Measurements from ENCODE around the gene RNF130.

DNA sequence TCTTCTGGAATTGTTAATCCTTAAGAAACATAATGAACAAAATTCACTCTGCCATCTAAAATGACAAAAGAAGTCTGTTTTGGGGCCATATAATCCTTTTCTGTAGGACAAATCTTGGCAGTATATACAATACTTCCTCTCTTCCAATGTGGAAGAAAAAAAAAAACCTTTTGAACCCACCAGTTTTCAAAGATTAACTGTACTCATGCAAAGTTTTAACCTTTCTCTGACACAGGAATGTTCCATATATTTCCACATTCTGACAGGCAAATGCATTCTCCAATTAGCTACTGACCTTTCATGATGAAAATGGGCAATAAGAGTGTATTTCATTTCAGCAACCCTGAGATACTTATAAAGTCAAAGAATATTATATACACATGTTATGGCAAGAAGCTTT, 65.4 kb downstream of the RNF130 start:
- TF ChIP-seq ARNTL (CRISPR knock-in tag; IDR thresholded peaks at IDR 0.05; ENCODE audit: borderline replicate concordance, low read depth) (no peak), ZC3H10 (CRISPR knock-in tag; IDR thresholded peaks at IDR 0.05) (no peak), TOX (CRISPR knock-in tag; IDR thresholded peaks at IDR 0.05; ENCODE audit: borderline replicate concordance) (no peak), ZFP30 (CRISPR knock-in tag; IDR thresholded peaks at IDR 0.05) (no peak), ZNF8 (CRISPR knock-in tag; IDR thresholded peaks at IDR 0.05) (no peak)
- TF ChIP-seq, protein P1, sequence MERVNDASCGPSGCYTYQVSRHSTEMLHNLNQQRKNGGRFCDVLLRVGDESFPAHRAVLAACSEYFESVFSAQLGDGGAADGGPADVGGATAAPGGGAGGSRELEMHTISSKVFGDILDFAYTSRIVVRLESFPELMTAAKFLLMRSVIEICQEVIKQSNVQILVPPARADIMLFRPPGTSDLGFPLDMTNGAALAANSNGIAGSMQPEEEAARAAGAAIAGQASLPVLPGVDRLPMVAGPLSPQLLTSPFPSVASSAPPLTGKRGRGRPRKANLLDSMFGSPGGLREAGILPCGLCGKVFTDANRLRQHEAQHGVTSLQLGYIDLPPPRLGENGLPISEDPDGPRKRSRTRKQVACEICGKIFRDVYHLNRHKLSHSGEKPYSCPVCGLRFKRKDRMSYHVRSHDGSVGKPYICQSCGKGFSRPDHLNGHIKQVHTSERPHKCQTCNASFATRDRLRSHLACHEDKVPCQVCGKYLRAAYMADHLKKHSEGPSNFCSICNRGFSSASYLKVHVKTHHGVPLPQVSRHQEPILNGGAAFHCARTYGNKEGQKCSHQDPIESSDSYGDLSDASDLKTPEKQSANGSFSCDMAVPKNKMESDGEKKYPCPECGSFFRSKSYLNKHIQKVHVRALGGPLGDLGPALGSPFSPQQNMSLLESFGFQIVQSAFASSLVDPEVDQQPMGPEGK (CRISPR knock-in tag; IDR thresholded peaks at IDR 0.05; ENCODE audit: borderline replicate concordance), result no peak

Measured in SK-N-SH treated with all-trans-retinoic acid at 6 μM for 48 hours (cell line).